Colon (tissue), 2 donors: Measurements from ENCODE around the gene DNAH8.

Experiments
- FAIRE-seq: peaks from 2 replicates; lab custom pipeline; 2012; peaks lifted over from hg19 to GRCh38; lab: Jason Lieb, UNC
- donor health status: control.
- donor health status: control.

The DNAH8 gene

DNA sequence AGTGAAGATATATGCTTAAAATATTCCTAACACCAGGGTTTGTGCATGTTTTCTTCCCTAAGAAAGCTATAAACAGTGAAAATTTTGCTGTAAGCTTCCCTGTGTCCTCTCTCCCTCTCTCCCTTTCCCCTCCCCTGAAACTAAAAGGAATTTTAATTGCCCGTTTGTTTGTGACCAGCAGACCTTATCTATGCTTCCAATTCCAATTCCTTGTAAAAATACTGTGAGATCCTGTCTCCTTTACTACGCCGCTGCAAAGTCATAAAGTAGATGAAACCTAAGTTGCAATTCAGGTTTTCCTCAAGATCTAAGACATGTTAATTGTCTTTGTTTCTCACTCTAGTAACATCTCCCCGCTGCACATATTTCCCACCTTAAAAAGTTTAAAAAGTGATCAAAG, 82.3 kb downstream of the DNAH8 start:
- FAIRE-seq: no peak

- FAIRE-seq: no peak
Measured at GRCh38 chr6:38799529-38800184, 84.5 kb downstream of the DNAH8 start.

DNA sequence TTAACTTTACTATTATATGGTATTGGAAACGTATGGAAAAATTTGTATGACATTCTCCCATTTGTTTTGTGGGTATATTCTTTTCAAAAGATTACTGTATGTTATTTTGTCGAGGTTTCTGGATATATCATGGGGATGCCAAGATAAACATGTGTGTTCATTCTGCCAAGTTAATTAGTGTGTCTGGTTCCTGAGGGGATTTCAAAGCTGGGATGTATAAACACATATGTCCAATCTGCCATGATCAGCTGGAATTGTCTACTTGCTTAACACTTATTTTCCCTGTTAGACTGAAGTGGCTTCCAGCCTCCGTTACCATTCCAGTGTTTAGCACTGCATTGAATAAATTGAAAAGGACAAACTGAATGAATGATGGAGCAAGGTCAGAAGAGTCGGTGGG, 86.2 kb downstream of the DNAH8 start:
- no peak for FAIRE-seq

- FAIRE-seq: no peak
Measured at GRCh38 chr6:38802497-38802896, 87.4 kb downstream of the DNAH8 start.

GRCh38 chr6:38803129-38803528, 88.0 kb downstream of the DNAH8 start:
- FAIRE-seq: no peak

- no peak for FAIRE-seq
Measured at GRCh38 chr6:38804358-38804757, 89.2 kb downstream of the DNAH8 start.

DNA sequence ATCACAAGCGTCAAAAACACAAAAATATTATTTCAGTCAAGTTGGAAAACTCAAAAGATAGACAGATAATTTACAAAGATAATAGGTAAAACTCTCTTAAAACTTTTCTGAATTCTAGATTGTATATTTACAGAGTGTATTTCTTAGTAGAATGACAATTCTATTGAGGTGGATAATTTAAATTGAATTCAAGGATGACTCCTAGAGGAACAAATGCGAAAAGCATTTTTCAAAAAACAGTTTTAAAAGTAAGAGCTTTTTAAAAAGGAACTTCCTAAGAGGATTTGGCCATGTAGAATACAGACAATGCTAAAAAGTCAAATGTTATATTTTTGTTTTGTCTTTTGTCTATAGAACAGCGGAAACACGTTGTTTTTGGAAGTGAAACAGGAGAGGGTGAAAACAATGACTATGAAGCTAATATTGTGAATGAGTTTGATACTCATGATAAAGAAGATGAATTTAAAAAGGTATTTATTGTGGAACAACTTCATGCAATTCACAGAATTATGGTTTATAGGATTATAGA, 90.1 kb downstream of the DNAH8 start:
- FAIRE-seq: no peak

- FAIRE-seq: no peak
Measured at GRCh38 chr6:38805692-38806091, 90.6 kb downstream of the DNAH8 start.

DNA sequence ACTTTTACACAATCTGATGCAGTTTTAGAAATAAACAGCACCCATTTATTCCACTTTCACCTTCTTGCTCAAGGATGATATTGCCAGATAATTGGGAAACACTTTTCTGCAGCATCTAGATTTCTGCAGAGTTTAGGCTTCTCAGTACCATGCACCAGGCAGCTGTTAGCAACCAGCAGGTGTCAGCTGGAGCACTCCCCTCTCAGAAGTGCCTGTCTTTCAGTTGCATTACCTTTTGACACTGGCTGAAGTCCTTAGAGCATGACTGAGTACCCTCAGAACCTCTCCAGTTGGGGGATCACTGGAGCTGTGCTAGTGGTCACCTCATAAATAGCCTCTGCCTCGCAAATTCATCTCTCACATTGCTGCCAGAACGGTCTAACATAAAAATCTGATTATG, 91.2 kb downstream of the DNAH8 start:
- FAIRE-seq: no peak

GRCh38 chr6:38806833-38807232, 91.7 kb downstream of the DNAH8 start:
- FAIRE-seq: no peak

- no peak for FAIRE-seq
Measured at GRCh38 chr6:38808039-38808438, 92.9 kb downstream of the DNAH8 start.

DNA sequence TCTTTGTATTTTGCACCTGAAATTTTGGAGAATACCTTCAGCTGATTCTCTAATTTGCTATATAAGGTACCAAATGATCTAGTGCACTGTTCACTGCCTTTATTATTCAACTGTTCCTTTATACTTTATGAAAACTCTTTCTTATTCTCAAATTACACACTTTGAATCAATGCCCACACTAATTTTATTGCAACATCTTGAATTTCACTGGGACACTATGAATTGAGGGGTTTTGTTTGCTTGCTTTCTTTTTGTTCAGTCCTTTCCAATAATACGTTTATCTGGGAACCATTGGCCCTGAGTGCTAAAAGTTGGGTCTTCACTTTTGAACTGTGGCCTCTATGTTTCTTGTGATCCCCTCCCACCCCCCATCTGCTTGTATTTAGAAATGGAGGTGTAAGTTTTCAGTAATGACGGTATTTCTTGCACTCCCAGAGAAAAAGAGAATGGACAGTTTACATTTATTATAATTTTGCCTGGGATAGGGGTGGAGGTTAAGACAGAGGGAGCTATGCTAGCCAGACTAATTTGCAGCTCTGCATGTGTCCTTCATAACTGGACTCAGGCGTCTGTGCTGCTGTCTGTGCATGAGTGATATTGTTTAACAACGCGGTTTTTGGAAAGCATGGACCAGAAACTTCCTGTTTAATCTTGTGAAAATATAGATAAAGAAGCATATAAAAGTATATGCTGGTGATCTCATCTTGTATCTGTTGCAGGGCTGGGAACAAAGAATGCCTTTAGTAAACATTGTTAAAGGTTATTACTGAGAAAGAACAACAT, 98.1 kb downstream of the DNAH8 start:
- no peak for FAIRE-seq

- FAIRE-seq: no peak
Measured at GRCh38 chr6:38814761-38815160, 99.7 kb downstream of the DNAH8 start.

GRCh38 chr6:38815250-38815649, 100.1 kb downstream of the DNAH8 start:
- FAIRE-seq: no peak

DNA sequence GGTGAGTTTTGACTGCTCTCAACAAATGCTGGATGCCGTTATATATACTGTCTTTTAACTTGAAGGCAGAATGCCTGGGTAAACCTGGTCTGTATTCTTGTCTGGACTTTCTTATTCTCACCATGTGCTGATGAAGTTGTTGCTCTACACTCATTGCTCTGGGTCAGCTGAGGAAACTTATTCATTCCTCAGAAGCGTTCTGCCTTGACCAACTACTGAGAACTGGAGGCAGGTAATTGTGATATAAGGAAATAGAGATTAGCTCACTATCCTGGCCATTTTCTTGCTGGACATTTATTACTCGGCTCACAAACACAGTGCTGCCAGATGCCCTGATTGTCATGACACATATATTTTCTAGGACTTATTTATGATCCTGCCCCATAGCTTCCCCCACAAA, 103.6 kb downstream of the DNAH8 start:
- FAIRE-seq: no peak

GRCh38 chr6:38822963-38823362, 107.9 kb downstream of the DNAH8 start:
- no peak for FAIRE-seq

- no peak for FAIRE-seq
Measured at GRCh38 chr6:38824243-38824894, 109.3 kb downstream of the DNAH8 start.

DNA sequence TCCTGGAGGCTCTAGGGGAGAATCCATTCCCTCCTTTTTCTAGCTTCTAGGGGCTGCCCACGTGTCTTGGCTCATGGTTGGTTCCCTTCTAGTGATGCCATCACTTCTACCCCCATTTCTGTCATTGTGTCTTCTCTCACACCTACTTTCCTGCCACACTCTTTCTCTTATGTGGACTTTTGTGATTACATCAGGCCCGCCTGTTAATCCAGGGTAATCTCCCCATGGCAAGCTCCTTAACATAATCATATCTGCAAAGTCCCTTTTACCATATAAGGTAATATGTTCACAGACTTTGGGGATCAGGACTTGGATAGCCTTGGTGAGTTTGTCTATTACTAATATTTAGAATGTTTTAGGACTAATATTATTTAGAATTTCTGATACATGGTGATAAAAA, 111.9 kb downstream of the DNAH8 start:
- FAIRE-seq: no peak

- FAIRE-seq: no peak
Measured at GRCh38 chr6:38831865-38832264, 116.8 kb downstream of the DNAH8 start.

DNA sequence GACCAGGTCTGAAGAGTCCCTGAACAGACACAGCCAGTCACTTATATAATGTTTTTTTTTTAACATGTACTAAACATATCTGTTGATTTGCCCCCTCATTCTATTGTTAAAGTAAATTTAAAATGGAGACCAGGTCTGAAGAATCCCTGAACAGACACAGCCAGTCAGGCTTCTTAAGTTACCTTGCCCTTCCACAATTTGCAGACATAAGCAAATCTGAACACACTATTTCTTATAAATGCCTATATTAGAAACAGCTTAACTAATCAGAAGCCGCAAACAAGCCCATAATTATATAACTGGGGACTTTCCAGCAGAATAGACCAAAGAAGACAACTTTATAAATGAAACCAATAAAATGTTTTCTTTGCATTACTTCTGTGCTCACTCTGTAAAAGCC, 118.2 kb downstream of the DNAH8 start:
- FAIRE-seq: no peak

DNA sequence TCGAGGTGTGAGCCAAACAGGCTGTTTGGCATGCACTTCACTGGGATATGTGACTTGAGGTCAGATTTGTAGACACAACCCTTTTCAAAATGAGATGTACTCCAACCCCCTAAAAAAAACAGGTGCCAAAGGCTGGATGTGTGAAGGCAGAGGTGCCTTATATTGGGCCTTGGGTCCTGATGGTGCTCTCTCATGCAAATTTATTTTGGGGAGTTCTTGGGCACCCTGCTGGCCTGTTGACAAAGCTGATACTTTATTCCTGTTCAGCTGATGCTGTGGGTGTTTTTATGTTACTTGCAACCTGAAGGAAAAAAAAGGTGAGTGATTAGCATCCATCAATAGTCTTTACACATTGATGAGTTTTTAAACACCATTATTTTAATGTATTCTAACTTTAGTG, 121.5 kb downstream of the DNAH8 start:
- FAIRE-seq: no peak

DNA sequence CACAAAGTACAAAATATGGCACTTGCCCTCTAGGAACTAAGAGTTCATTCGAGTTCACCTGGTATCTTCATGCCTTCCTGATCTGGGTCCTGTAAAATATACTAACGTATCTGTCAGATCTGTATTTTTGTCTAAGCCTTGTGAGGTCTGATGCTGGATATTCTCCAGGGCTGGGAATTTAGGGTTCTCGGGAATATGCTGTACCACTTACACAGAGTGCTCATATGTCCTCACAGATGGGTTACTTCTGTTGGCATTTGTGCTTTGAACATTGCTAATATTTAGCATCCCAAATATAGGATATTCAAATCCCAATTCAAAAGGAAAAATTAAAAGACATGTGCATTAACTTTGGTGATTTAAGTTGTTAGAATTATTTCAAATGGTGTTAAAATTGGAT, 122.0 kb downstream of the DNAH8 start:
- FAIRE-seq: no peak

DNA sequence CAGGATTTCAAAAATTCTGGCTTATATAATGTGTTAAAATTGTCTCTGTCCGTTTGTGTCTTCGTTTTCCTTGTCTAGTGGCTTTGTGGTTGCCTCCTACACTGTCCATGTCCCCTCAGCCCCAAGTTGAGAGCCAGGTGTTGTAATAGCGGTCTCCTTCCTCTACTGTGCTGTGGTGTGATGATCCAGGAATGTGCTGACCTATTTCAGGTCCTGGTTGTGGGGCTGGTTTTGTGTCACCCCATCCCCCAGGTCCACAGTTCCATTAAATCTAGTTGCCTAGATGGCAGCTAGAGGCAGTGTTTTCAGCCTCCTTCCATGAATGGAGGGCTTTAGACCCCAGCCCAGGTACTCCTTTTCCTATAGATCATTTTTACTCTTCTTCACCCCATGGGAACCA, 128.7 kb downstream of the DNAH8 start:
- no peak for FAIRE-seq
